Renal cortical epithelial cell (primary cell): ENCODE results near the gene CMC1. TPM values are rescaled to one million over a fixed set of nuclear protein-coding genes. Genes with fewer than 3 reads are reported as not detected.
"Not testable (repeated sequence)": the region's sequence is repeated elsewhere in the genome, so short reads cannot be mapped to it uniquely, and the experiment has no call there.

Source experiments
- DNase-seq: peaks from one replicate; pipeline ENCODE4 v3.0.0-alpha.2; 2011; ENCODE audit warnings: low read depth
- total RNA-seq: library from RNA; depleted of rRNA; stranded (reverse); fragments of >200 nt; gene quantifications from 2 replicates; pipeline ENCODE4 v1.2.3, GENCODE V29; 2014

Gene CMC1, protein sequence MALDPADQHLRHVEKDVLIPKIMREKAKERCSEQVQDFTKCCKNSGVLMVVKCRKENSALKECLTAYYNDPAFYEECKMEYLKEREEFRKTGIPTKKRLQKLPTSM
- 1.9 and 5.2 TPM in 2 replicates for total RNA-seq

DNA sequence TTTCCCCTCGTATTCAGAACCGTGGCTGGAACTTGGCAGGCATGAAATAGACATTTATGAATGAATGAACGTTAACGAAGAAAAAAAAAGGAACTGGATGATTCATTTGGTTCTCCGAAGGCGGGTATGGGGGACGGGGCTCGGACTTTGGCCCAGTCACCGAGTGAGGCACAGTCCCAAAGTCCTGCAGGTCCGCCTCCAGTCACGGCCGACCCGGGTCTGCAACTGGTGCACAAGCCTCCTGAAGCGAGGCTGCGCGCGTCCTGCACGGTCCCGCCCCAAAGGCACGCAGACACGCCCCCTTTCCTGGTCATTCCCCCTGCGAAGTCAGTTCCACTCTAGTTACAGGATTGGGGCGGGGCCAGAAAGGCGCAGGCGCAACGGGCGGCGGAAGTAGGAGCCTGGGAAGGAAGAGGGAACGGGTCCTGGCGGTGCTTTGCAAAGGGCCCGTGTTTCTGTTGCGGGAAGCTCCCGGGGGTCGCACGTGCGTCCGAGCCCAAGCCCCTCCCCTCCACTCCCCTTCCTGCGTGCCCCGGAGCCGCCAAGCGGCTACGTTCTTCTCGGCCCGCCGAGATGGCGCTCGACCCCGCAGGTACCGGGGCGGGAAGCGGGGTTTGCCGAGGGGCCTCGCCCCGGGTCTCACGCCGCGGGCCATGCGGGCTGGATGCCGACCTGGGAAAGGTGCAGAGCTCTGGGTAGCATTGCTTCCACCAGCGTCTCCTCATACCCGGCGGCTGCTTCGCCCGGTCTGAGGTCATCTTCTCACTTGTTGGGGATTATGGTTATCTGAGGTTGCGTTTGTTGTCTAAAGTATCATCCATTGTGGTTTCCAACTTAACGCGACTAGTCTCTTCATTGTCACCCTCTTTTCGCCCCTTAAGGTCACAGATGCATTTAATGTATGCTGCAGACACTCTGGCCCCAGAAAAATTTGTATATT is at the start of gene CMC1:
CMC1 (plus strand) TSS at position 399 of the 940 bp plus-strand sequence; CDS start at position 574, 175 bp downstream.
- peak; percentile 92 for DNase-seq

DNA sequence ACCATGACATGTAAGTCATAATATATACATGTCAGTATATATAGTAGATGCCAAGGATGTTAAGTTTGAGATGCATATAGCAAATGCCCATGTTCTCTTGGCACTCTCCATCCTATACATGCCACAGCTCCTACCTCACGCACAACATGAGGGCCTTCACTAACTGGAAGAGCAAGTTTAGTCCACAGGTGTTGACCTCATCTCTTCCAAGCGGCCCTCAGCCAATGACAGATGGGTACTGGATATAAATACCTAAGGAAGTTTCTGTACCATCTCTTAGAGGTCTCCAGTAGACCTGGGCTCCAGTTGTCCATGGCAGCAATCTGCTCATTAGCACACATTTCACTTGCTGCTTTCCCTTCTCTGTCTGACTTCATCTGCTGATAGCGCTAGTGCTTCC is 43.3 kb upstream of the CMC1 start:
- no peak for DNase-seq

DNA sequence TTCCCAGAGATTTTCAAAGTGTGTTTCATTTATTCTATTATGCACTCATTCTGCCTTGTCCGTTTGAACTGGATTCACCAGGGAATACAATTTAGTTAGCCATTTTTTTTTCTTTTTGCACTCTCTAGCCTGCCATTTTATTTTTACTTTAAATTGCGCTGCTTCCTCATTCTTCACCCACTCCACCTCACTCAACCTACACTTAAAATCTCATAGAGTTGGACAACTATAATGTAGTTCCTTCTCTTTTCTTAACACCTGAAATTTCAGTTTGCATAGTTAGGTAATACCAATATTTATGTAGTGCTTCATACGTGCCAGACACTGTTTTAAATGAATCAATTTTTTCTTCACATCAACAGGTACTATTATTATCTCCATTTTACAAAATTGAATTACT is 42.4 kb upstream of the CMC1 start:
- DNase-seq = no peak

DNA sequence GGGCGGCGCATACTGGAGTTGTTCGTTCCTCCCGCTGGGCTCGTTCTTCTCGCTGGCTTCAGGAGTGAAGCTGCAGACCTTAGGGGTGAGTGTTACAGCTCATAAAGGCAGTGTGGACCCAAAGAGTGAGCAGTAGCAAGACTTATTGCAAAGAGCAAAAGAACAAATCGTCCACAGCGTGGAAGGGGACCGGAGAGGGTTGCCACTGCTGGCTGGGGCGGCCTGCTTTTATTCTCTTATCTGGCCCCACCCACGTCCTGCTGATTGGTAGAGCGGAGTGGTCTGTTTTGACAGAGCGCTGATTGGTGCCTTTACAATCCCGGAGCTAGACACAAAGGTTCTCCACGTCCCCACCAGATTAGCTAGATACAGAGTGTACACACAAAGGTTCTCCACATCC is 41.8 kb upstream of the CMC1 start:
- DNase-seq = not testable (repeated sequence)

DNA sequence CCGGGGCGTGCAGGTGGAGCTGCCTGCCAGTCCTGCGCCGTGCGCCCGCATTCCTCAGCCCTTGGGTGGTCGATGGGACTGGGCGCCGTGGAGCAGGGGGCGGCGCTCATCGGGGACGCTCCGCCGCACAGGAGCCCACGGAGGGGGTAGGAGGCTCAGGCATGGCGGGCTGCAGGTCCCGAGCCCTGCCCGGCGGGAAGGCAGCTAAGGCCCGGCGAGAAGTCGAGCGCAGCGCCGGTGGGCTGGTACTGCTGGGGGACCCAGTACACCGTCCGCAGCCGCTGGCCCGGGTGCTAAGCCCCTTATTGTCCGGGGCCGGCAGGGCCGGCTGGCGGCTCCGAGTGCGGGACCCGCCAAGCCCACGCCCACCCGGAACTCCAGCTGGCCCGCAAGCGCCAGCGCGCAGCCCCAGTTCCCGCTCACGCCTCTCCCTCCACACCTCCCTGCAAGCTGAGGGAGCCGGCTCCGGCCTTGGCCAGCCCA is 41.0 kb upstream of the CMC1 start:
- not testable (repeated sequence) for DNase-seq

DNA sequence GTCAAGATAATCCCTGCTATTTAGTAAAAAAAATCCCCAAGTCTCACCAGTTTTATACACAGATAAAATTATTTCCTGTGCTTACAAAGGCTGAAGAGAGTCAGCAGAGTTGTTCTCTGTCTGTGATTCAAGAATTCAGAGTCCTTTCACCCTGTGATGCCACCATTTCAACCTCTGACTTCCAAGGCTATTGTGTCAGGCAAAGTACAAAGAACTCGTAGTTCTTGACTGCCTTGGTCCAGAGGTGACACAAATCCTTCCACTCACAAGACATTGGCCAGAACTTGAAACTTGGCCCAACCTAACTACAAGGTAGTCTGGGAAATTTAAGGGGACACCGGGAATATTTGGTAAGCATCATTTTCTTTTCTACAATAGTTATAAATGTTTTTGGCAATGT is 34.9 kb upstream of the CMC1 start:
- DNase-seq = no peak

DNA sequence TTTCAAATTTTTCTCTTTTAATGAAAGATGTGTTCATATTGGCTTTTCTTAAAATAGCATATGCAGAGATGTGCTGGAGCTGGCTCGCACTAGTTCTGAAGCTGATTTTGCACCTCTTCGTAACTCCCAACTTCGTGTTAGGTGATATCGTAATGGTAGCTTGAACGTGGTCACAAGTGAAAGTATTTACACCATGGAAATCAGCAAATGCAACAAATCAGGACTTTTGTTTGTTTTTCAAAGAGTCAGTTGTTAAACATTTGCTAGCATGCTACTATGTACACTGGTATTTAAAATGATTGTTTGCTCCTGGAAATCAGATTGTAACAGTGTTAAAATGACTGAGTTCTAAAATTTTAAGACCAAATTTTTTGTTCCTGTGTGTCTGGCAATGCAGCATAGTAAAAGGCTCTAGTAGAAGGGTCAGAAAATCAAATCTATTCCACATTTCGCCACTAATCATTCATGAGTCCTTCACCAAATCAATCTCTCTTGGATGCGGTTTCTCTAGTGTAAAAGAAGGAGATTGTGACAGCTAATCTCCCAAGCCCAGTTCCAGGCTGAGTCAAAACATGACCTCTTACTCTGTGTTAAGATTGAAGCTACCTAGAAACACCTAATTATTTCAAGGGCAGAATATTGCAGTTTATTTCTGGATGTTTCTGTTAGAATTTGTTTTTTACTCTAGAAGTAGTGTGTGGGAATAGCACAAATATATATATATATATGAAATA is 34.3 kb upstream of the CMC1 start:
- peak; percentile 11 for DNase-seq

DNA sequence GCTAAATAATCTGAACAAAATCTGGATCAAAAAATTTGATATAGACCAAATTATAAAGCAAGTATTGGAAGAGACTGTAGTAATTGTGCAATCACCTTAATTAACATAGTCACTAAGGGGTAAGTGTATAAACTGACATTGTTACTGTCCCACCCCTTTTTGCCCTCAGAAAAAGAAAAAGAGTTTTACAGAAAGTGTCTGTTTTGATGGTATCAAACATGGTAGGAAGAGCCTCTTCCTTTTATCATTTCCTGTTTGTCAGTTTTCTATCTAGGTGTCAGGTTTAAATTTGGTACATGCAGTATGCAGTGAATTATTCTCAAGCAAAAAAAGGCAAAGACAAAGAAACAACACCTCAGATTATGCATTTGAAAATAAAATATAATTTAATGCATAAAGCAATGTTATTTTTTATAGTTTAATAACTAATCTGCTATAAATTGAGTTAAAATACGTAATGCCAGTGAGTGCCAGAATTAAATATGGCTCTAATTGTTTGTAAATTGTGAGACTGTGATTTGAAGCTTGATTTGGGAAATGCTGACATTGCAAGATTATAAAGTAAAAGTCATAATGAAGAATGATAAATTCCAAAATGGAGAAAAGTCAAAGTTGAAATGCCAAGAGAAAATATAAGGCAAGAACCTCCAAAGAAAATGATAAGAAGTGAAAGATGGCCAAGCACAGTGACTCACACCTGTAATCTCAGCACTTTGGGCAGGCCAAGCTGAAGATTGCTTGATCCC is 30.3 kb upstream of the CMC1 start:
- DNase-seq = no peak

DNA sequence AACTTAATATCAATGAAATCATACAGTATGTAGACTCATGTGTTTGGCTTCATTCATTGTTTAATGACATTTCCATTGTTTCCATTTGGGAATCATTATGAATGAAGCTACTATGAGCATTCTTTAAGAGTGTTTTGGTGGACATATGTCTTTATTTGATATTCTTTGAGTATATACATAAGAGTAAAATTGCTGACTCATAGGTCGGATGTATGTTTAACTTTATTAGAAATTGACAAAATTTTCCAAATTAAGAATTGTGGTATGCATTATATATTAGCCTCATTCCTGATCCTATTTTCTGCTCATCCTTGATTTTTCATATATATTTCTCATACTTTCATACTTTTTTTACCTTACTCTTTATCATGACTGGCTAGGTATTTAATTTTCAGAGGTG is 28.7 kb upstream of the CMC1 start:
- no peak for DNase-seq

DNA sequence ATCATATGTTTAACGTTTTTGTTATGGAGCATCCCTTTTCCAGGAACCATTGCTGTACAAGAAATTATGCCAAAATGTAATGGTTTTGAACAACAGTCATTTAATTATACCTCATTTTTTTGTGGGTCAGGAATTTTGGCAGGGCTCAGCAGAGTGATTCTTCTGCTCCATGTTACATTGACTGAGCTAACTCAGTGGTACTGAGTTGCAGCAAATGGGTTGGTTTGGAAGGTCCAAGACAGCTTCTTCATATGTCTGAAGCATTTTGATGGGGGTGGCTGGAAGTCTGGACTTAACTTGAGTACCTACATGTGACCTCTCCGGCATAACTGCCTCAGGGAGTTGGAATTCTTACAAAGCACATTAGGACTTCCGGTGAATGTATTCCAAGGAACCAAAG is 26.0 kb upstream of the CMC1 start:
- no peak for DNase-seq

DNA sequence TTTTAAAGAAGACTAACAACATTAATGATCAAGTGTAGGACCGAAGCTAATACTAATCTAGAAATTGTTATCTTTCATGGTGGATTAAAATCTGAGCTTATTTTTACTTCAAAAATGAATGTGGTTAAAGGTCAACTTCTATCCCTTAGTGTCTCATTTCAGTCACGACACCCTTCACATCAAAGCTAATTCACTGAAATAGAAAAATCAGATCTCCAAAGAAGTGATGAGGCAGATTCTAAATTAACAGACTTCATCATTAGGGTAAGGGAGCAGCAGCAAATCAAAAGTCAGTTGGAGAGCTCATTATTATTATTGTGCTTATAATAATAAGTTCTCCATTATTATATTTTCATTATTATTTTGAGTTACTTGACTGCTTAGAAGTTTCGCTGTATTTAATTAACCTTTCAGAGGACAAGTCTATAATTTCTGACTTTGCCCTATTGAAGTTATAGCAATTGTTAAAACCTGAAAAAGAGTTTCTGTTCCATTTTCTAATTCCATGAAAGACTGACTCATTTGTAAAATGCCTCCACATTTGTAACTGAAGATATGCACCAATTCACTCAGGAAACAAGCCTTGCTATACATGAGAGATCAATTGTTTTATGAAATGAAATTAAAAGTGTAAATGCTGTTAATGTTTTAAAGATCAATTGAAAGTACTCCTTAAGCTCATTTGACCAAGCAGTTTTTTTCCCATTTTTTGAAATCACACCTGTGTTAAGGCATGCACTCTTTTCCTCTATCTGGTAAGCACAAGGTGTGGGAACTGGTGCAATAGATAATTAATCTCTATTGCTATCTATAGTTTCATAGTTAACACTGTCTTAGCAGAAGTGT is 23.1 kb upstream of the CMC1 start:
- no peak for DNase-seq

DNA sequence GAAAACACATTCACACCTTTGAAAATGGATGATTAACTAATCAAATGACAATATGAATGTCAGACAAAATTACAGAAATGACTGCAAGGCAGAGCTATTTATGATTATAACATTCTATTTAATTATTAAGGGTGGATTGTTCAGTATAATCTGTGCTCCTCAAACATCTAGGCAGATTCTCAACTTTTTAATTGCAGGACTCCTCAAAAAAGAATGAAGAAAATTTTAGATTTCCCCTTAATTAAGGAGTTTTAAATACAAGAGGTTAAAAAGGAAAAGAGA is 22.6 kb upstream of the CMC1 start:
- DNase-seq = no peak

DNA sequence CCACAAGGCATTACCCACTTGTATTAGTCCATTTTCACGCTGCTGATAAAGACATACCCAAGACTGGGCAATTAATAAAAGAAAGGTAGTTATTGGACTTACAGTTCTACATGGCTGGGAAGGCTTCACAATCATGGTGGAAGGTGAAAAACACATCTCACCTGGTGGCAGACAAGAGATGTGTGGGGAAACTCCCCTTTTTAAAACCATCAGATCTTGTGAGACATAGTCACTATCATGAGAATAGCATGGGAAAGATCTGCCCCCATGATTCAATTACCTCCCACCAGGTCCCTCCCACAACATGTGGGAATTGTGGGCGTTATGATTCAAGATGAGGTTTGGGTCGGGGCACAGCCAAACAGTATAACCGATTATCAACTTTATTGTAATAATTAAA is 17.0 kb upstream of the CMC1 start:
- DNase-seq = no peak

DNA sequence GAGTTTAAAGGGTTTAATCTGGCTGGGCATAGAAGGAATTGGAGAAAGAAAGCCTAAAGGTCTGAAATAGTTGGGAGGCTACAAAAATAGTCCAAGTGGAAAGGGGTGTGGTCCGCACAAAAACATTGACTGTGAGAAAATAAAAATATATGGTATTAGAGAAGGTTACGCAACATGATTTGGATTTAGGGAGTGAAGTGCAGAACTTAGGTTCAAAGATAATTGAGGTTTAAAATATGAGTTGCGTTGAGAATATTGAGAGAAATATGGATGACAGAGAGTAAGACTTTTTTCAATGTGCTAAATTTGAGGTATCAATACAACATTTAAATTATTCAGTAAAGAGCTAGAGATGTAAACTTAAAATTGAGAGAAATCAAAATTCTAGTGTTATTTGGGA is 15.4 kb upstream of the CMC1 start:
- DNase-seq = no peak

DNA sequence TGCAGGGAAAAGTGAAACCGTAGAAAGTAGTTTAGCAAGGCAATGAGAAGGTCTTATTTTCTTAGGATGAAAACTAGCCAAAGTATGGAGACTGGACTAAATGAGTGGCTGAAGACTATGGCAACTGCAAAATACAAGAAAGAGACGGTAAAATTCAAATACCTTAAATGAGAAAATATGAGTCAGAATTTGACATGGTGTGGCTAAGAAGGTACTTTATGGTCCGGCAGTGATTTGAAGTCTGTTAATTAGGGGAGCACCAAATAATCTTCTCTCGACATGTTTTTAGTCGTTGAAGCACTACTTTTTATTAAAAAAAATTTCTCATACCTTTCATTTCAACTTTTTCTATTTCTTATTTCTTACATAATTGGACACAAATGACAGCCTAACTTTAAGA is 12.8 kb upstream of the CMC1 start:
- DNase-seq = no peak

DNA sequence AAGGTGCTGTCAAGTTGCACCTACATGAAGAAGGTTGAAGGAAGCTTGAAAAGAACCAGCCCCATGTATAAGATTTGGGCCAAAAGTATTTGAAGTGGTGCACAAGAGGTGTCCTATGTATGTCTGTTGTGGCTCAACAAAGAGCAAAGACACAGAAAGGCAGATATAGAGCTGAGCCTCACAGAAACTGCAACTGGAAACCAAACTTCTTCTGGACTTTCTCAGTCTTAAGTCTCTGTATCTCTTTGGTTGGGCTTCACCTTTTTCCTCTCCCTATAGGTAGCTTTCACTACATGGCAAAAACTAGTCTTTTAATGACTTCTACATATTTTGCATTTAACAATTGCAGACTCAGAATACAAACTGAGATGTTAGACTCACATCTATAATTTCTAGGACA is 8.8 kb upstream of the CMC1 start:
- DNase-seq = no peak

DNA sequence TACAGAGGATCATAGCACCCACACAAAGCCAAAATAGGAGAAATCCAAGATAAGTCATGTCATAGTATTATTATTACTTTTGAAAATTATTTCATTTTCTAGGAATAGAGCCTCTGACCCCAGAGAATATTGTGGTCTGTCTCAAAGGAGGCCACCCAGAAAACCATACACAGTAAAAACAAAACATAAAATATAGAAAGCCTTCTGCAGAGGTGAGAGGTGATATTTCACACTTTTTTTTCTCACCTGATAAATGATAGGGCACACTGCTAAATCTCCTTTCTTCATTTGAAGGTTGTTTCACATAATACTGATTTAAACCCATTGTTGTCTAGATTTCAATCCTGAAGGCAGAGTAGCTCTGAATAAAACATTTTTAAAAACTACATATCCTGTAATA is 7.0 kb upstream of the CMC1 start:
- DNase-seq = no peak

DNA sequence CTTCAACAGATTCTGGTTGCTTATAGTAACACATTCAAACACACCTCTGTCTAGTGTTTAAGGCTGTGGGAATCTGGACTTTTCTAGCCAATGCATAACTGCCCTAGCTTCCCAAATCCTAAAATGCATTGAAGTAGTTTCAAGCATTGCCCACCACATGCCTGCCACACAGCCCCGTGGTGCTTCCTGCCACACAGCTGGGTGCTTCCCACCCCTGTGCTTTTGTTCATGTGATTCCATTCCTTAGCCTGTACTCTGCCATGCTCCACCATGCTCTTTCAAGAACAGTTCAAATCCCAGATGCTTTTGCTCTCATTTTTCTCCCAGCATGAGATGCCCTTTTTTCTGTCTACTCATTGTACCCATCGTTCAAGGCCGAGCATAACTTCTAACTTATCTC is 2.3 kb upstream of the CMC1 start:
- no peak for DNase-seq

DNA sequence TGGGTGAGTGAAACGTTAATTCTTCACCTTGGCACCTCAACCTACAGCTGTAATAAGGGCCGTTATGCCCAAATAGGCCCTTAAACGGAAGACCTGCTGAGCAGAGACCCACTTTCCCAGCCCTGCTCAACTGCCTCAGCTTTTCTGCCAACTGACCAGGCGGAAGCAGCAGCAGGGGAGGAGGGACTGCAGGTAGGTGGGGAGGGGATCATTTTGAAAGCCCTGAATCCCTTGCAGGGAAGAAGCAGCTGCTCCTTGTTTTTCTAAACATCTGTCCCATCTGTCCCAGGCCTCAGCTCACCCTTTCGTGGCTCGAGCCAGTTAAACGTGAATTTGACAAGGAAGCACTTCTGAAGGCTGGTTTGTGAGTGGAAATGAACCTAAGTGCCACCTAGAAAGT is 978 bp upstream of the CMC1 start:
- no peak for DNase-seq

DNA sequence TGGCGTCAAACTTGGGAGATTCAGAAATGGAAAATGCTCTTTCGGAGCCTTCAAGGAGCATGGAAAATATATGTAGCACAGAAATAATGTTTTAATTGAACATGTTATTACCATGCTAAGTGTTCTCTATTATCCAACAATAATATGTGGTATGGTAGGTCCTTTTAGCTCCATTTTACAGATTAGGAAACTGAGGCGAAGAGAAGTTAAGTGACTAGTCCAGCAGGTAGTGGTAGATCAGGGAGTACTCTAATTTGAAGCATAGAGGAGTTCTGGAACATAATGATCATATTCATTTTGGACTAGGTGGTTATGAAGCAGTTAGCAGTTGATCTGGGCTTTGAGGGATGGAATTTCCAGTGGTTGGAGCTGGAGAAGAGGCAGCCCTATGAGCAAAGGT is 1.1 kb downstream of the CMC1 start:
- DNase-seq = no peak

DNA sequence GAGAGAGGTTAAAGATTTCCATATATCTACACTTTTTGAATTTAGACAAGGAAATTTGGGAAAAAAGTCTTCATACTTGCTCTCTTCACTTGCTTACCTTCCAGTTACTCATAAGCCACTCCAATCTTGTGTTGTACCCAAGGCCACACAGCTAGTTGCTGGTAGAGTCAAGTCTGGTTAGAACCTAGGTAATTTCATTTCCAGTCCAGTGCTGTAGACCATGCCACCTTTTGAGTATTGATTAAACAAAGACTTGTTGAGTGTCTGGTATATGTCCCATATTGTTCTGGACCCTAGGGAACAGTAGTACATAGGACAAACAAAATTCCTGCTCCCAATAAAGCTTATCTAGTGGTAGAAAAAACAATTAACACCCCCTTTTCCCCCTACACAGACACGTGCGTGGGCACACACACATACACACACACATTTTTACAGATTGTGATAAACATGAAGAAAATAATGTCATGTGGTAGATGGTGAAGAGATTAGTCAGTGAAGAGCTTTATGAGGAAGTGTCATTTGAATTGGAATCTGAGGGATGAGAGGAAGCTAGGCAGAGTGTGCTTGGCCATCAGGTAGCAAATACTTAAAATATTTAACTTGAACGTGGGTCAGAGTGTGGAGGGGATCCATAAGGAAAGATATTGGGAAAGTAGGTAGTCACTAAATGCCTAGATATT is 2.1 kb downstream of the CMC1 start:
- no peak for DNase-seq
